HG02623 (cell line): ENCODE data around the gene EIF4B.
"Not testable (repeated sequence)": the region's sequence is repeated elsewhere in the genome, so short reads cannot be mapped to it uniquely, and the experiment has no call there.

Source experiments
- ATAC-seq: cut with Tn5 transposase; IDR thresholded peaks from one replicate; pipeline ENCODE4 v1.9.1; 2021; ENCODE audit warnings: moderate library complexity; ENCODE audit not compliant: unreplicated experiment

The EIF4B gene

GRCh38 chr12:52992699-52993557, 13.3 kb upstream of the EIF4B start:
- no peak for ATAC-seq

GRCh38 chr12:52993558-52993869, 12.7 kb upstream of the EIF4B start:
- no peak for ATAC-seq

- no peak for ATAC-seq
These were observed 2.1 kb upstream of the EIF4B start for GRCh38 chr12:53004178-53004577.

DNA sequence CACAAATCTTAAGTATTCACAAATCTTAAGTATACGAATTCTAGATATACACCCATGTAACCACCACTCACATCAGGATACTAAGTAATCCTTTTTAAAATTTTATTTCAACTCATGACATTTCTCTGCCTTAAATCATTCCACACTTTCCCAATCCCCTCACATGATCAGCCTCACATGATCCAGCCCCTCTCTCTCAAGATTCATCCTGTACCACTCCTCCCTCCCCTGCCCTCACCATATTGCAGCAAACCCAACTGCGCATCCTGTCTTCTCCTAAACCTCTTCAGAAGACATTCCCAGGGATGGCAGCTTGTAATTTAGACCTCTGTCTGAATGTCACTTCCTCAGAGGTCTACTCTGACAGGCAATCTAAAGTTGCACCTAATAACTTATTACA, 1.7 kb upstream of the EIF4B start:
- no peak for ATAC-seq

DNA sequence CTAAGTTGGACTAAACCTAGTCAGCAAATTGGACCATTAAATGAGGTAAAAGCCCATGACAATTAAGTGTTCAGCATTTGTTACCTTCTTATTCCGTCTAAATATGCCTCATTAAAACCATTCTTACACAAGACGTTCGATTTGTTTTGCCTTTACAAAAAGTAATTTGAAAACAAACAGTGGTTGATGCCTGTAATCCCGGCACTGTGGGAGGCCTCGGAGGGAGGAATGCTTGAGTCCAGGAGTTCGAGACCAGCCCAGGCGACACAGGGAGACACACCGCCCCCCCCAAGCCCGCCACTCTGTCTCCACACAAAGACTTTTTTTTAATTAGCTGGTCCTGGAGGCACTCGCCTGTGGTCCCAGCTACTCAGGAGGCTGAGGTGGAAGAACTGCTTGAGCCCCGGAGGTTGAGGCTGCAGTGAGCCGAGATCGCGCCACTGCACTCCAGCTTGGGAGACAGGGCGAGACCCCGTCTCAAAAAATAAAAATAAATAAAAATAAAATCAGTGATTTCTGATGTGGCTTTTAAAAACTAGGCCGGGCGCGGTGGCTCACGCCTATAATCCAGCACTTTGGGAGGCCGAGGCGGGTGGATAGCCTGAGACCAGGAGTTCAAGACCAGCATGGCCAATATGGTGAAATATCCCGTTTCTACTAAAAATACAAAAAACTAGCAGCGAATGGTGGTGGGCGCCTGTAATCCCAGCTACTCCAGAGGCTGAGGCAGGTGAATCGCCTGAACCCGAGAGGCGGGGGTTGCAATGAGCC, 856 bp upstream of the EIF4B start:
- no peak for ATAC-seq

GRCh38 chr12:53006810-53007309, 604 bp downstream of the EIF4B start:
- peak; percentile 10 for ATAC-seq

GRCh38 chr12:53007343-53007742, 1.1 kb downstream of the EIF4B start:
- no peak for ATAC-seq

DNA sequence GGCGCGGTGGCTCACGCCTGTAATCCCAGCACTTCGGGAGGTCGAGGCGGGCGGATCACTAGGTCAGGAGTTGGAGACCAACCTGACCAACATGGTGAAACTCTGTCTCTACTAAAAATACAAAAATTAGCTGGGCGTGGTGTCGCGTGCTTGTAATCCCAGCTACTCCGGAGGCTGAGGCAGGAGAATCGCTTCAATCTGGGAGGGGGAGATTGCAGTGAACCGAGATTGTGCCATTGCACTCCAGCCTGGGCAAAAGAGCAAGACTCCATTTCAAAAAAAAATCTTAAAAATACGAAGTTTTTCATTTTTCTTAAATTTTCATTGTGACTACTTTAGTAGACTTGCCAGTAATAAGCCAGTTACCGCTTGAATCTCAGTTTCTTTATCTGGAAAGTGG, 2.5 kb downstream of the EIF4B start:
- not testable (repeated sequence) for ATAC-seq

- no peak for ATAC-seq
These were observed 4.7 kb downstream of the EIF4B start for GRCh38 chr12:53010955-53011354.

DNA sequence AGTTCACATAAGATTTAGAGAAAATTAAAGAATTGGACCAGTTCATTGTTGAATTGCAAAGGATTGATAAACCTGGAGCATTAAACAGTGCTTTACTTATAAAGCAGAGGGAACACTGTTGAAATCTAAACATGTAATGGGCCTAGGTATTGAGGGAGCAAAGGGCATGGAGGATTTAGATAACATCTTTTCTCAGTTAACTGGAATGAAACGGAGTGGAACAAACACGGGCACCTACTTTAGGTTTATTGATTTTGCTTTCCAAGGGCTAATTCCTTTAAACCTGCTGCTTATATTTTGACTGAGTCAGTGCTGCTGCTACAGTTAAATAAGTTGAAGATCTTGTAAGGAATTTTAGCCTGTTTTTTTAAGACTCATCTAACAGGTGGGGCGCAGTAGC, 5.6 kb downstream of the EIF4B start:
- no peak for ATAC-seq

DNA sequence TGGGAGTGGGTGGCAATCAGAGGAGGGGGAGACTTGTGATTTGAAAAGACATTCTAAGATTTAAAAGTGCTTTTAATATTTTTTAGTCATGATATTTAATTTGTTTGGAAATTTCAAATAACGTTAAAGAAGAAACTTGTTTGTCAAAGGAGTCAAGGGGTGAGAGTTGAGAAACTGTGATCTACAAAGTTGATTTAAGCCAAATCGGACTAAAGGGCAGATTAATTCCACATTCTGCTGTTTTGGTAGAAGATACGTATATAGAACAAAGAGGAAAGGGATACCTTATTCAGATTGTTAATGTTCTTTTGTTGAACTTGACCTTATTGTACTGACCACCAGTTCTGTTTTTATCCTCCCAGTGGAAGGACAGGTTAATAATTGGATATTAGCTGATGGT, 6.7 kb downstream of the EIF4B start:
- no peak for ATAC-seq

DNA sequence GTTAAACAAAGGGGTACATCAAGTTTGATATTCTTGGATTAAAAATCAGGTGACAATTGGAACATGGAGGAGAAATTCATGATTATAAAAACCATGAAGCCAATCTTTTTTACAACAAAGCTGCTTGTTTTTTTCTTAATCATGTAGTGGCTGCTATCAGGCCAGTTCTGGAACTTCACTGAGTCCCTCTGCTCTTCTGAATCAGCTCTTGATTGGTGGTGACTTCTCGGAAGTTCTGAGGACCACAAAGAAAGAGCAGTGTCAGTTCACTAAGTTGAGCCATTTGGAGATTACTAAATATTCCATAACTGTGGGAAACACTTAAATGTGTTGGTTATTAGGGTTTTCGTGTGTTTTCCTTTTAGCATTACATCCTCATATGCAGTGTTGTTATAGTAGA, 8.5 kb downstream of the EIF4B start:
- no peak for ATAC-seq

DNA sequence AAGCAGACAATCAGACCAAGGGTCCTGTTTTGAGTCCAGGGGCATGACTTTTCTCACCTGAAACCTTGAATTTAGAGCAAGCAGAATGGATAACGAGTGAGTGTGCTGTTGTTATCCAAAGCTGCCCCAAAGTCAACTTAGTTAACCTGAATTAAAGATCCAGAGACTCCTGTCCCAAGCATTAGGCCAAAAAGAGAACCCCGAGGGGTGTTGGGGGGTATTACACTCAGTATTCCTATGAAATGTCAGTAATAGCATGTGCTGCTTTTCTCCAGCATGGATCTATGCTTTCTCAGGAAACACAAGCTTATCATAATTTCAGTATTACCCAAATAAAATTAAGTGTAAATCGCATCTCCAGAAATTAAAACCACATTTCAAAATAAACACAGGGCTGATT, 19.0 kb downstream of the EIF4B start:
- no peak for ATAC-seq

- ATAC-seq = not testable (repeated sequence)
These were observed 20.8 kb downstream of the EIF4B start for GRCh38 chr12:53027014-53027413.

GRCh38 chr12:53031616-53032015, 25.4 kb downstream of the EIF4B start:
- no peak for ATAC-seq

GRCh38 chr12:53033832-53034231, 27.6 kb downstream of the EIF4B start:
- not testable (repeated sequence) for ATAC-seq

- ATAC-seq = no peak
These were observed 28.2 kb downstream of the EIF4B start for GRCh38 chr12:53034459-53034858.

- ATAC-seq = no peak
These were observed 30.5 kb downstream of the EIF4B start for GRCh38 chr12:53036802-53037201.

GRCh38 chr12:53039851-53040250, 33.6 kb downstream of the EIF4B start:
- no peak for ATAC-seq

DNA sequence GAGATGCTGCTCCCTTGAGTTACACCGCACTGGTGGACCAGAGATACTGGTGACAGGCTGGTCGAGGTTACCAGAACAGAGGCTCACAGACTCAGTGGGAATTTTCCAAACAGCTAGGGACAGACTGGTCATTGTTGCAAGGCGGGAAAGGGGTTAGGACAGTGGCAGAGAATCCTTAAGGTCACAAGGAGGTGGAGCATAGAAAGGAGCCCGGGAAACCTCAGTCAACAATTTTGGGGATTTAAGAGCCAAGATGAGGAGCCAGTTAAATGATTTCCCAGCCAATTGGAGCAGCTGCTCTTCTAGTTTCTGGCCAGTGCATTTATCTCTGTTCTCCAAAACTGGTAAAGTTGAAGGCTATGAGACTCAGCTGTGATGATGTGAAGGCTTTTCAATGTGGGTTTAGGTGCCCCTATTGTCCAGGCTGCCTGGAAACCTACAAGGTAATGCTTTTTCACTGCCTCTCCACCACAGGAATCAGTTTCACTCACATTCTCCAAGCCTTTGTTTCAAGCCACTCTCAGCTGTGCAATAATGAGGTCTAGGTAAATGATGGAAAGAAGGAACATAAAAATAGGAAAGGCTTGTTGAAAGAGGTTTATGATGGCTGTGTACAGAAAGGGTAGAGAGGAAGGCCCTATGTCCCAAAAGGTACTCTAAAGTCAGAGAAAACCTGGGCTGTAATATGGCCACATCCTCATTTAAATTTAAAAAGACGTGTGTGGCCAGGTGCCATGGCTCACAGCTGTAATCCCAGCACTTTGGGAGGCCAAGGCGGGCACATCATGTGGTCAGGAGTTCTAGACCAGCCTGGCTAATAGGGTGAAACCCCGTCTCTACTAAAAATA, 36.6 kb downstream of the EIF4B start:
- ATAC-seq = no peak

DNA sequence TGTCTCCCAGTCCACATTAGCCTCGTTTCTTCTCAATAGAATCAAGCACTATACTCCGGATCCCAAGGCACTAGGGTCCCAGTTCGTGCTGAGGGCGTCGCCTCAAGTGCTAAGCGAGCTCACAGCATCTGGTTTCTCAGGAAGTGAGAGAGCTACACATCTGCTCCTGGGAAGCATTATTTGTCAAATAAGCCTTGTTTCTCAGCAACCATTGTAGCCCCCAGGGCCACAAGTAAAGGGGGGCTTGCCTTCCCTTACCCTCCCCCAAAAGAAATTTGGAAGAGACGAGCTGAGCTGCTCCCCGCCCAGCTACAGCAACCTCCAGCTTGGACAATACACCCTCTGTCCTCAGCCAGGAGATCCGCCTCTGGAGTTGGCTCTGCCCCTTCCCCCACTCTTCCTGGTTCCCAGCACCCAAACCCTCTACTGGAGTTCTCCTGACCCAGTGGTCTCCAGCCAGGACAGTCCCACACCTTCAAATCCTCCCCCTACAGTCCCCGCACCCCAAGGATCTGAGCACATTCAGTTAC, 37.9 kb downstream of the EIF4B start:
- no peak for ATAC-seq
